ENCODE results near the gene IL20. TPM values are rescaled to one million over a fixed set of nuclear protein-coding genes. Genes with fewer than 3 reads are reported as not detected.

The IL20 gene
- polyA plus RNA-seq, 1 donor (not counting 4 experiments of a cell fraction or from before 2014, with no cell fraction given): 4.7 TPM

DNA sequence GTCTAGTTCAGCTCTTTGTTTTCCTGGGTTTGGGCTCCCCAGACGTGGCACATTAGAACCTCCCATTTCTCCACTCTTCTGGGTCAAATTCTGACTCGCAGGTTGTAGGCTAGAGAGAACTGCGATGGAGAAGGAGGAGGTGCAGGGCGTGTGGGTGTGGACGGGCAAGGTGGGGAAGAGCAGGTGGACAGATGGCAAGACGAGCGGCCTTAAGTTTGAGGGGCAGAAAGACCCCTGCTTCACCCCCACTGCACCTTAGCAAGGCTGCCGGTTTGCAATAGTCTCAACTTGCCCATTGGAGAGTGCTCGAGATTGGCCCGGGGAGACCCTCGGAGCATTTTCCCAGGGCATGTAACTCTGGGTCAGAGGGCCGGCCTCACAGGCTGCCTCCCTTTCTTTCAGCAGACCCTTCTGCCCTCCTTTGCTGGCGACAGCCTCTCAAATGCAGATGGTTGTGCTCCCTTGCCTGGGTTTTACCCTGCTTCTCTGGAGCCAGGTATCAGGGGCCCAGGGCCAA is 33.5 kb downstream of the IL20 start:
- H3K27ac ChIP-seq (ENCODE audit: control insufficient read depth, insufficient read depth, low read length): peak overlapping the region; percentile 51
- no peak overlapping the region for H3K4me3 ChIP-seq (ENCODE audit: control insufficient read depth in 2 of 3, extremely low read depth in 1 of 3, insufficient read depth in 2 of 3, low read depth in 1 of 3, low read length in 3 of 3)
- H2AFZ ChIP-seq (ENCODE audit: control insufficient read depth, low read length): no peak overlapping the region
- TF ChIP-seq, protein P1, sequence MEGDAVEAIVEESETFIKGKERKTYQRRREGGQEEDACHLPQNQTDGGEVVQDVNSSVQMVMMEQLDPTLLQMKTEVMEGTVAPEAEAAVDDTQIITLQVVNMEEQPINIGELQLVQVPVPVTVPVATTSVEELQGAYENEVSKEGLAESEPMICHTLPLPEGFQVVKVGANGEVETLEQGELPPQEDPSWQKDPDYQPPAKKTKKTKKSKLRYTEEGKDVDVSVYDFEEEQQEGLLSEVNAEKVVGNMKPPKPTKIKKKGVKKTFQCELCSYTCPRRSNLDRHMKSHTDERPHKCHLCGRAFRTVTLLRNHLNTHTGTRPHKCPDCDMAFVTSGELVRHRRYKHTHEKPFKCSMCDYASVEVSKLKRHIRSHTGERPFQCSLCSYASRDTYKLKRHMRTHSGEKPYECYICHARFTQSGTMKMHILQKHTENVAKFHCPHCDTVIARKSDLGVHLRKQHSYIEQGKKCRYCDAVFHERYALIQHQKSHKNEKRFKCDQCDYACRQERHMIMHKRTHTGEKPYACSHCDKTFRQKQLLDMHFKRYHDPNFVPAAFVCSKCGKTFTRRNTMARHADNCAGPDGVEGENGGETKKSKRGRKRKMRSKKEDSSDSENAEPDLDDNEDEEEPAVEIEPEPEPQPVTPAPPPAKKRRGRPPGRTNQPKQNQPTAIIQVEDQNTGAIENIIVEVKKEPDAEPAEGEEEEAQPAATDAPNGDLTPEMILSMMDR (optimal IDR thresholded peaks at IDR 0.05 in 1 of 3, IDR thresholded peaks at IDR 0.05 in 1 of 3, conservative IDR thresholded peaks at IDR 0.05 in 1 of 3; ENCODE audit: extremely low read depth in 1 of 3, insufficient read depth in 2 of 3, low read length in 3 of 3): no peak
- no peak for TF ChIP-seq EZH2 (IDR thresholded peaks at IDR 0.05; ENCODE audit: low read length)
- H3K79me2 ChIP-seq (ENCODE audit: control insufficient read depth, insufficient read depth, low read length): no peaks in the 10 kb centered on the region
- peak overlapping the region; percentile 38 for H3K9ac ChIP-seq (ENCODE audit: control insufficient read depth, extremely low read depth, insufficient read depth, low read length)
- H3K27me3 ChIP-seq (ENCODE audit: control insufficient read depth, extremely low read depth, insufficient read depth, low read length): no peaks in the 10 kb centered on the region
- peaks cover 0 to 4% of the 10 kb centered on the region in 2 experiments for H3K36me3 ChIP-seq (ENCODE audit: control insufficient read depth in 2 of 2, extremely low read depth in 1 of 2, insufficient read depth in 2 of 2, low read length in 2 of 2)
- H3K4me1 ChIP-seq (ENCODE audit: control insufficient read depth, extremely low read depth, insufficient read depth, low read length): peaks cover 53% of the 10 kb centered on the region
- DNase-seq (ENCODE audit: low read depth, low spot score) (no peak), FAIRE-seq (no peak)
- no peaks in the 10 kb centered on the region for H4K20me1 ChIP-seq (ENCODE audit: control insufficient read depth, extremely low read depth, insufficient read depth, low read length)
- H3K9me3 ChIP-seq (ENCODE audit: control insufficient read depth, low read depth, low read length): no peaks in the 10 kb centered on the region
- H3K4me2 ChIP-seq (ENCODE audit: control insufficient read depth, extremely low read depth, insufficient read depth, low read depth, low read length): peak overlapping the region; percentile 49
- dilution Hi-C loops (cut with MboI; ENCODE audit: extremely low pct_ligation_motif_present, low sequenced_read_pairs): no loop called here
- no peaks in the 10 kb centered on the region for H3K9me1 ChIP-seq (ENCODE audit: control insufficient read depth, extremely low read depth, insufficient read depth, low read length)

DNA sequence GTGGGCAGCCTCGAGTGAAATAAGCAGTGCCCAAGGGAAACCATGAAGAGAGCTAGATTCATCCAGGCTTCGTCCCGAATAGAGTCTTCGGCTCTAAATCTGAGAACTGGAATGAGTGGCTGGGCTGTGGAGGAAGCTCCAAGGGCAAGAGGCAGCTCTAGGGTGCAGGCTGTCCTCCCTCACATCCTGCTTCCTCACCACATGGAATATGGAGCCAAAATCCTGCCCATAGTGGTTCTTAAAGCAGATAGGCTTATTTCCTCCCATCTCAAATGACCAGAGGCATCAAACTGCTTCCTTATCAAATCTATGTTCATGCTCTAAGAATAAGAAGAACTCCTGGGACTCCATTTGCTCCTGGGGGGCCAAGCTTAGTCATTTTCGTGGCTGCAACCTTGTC is 34.3 kb downstream of the IL20 start:
- FAIRE-seq (no peak), DNase-seq (ENCODE audit: low read depth, low spot score) (no peak)
- Histone ChIP-seq H3K4me1 (ENCODE audit: control insufficient read depth, extremely low read depth, insufficient read depth, low read length) (peaks cover 52% of the 10 kb centered on the region), H3K9ac (ENCODE audit: control insufficient read depth, extremely low read depth, insufficient read depth, low read length) (no peak overlapping the region), H2AFZ (ENCODE audit: control insufficient read depth, low read length) (no peak overlapping the region), H4K20me1 (ENCODE audit: control insufficient read depth, extremely low read depth, insufficient read depth, low read length) (no peaks in the 10 kb centered on the region), H3K27me3 (ENCODE audit: control insufficient read depth, extremely low read depth, insufficient read depth, low read length) (no peaks in the 10 kb centered on the region), H3K9me3 (ENCODE audit: control insufficient read depth, low read depth, low read length) (no peaks in the 10 kb centered on the region), H3K4me2 (ENCODE audit: control insufficient read depth, extremely low read depth, insufficient read depth, low read depth, low read length) (no peak overlapping the region), H3K27ac (ENCODE audit: control insufficient read depth, insufficient read depth, low read length) (no peak overlapping the region), H3K4me3 (ENCODE audit: control insufficient read depth in 2 of 3, extremely low read depth in 1 of 3, insufficient read depth in 2 of 3, low read depth in 1 of 3, low read length in 3 of 3) (no peak overlapping the region), H3K36me3 (ENCODE audit: control insufficient read depth in 2 of 2, extremely low read depth in 1 of 2, insufficient read depth in 2 of 2, low read length in 2 of 2) (peaks cover 0 to 9% of the 10 kb centered on the region in 2 experiments), H3K9me1 (ENCODE audit: control insufficient read depth, extremely low read depth, insufficient read depth, low read length) (no peaks in the 10 kb centered on the region), H3K79me2 (ENCODE audit: control insufficient read depth, insufficient read depth, low read length) (no peaks in the 10 kb centered on the region)
- dilution Hi-C loops (cut with MboI; ENCODE audit: extremely low pct_ligation_motif_present, low sequenced_read_pairs): no loop called here
- TF ChIP-seq, protein P1 (optimal IDR thresholded peaks at IDR 0.05 in 1 of 3, IDR thresholded peaks at IDR 0.05 in 1 of 3, conservative IDR thresholded peaks at IDR 0.05 in 1 of 3; ENCODE audit: extremely low read depth in 1 of 3, insufficient read depth in 2 of 3, low read length in 3 of 3): no peak
- no peak for TF ChIP-seq EZH2 (IDR thresholded peaks at IDR 0.05; ENCODE audit: low read length)

All from keratinocyte (primary cell).